ENCODE data around the gene KIF24.

DNA sequence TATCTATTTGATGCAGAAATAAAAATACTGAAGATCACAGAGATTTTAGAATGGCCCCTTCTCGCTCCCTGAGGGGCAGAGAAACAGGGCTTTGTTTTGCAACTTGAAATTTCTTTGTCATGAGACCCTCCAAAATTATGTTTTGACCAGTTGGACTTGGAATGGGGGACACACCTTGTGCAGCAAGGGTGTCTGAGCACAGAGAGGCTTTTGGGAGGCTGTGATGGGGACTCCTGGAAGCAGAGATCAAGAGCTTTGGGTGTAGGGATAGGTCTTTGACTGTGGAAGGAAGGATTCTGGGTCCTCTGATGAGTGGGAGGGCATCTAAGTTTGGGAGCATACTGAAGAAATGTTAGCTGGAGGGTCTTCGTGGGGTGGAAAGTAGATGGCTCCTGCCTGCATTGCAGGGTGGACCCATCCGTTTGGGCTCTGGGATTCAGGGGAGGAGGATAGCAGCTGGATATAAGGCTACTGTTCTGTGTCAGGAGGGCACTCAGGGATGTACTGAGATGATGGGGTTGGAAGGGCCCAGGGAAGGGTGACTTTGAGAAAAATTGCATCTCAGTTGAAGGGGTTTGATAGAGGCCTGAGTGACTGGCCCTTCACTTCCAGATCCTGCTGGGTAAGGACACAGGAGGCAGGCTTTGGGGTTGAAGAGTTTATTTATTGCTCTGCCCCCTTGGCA, 49.5 kb upstream of the KIF24 start:
- TF ChIP-seq, protein P1, sequence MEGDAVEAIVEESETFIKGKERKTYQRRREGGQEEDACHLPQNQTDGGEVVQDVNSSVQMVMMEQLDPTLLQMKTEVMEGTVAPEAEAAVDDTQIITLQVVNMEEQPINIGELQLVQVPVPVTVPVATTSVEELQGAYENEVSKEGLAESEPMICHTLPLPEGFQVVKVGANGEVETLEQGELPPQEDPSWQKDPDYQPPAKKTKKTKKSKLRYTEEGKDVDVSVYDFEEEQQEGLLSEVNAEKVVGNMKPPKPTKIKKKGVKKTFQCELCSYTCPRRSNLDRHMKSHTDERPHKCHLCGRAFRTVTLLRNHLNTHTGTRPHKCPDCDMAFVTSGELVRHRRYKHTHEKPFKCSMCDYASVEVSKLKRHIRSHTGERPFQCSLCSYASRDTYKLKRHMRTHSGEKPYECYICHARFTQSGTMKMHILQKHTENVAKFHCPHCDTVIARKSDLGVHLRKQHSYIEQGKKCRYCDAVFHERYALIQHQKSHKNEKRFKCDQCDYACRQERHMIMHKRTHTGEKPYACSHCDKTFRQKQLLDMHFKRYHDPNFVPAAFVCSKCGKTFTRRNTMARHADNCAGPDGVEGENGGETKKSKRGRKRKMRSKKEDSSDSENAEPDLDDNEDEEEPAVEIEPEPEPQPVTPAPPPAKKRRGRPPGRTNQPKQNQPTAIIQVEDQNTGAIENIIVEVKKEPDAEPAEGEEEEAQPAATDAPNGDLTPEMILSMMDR (conservative IDR thresholded peaks at IDR 0.05 in 1 of 2, IDR thresholded peaks at IDR 0.05 in 1 of 2; ENCODE audit: low read depth in 1 of 2, low read length in 2 of 2), result no peak
- no peak for TF ChIP-seq EZH2 (IDR thresholded peaks at IDR 0.05; ENCODE audit: low read length, missing control alignments)
